HG03520 (cell line): ENCODE measurements around the gene CPED1.
A peak's percentile ranks its signal among the peaks of the same experiment; 100 is the strongest.
"Not testable (repeated sequence)": the region's sequence is repeated elsewhere in the genome, so short reads cannot be mapped to it uniquely, and the experiment has no call there.

Experiments
- ATAC-seq: cut with Tn5 transposase; IDR thresholded peaks from one replicate; pipeline ENCODE4 v1.9.1; 2021; ENCODE audit warnings: mild to moderate bottlenecking, moderate library complexity; ENCODE audit not compliant: unreplicated experiment

CPED1 gene

DNA sequence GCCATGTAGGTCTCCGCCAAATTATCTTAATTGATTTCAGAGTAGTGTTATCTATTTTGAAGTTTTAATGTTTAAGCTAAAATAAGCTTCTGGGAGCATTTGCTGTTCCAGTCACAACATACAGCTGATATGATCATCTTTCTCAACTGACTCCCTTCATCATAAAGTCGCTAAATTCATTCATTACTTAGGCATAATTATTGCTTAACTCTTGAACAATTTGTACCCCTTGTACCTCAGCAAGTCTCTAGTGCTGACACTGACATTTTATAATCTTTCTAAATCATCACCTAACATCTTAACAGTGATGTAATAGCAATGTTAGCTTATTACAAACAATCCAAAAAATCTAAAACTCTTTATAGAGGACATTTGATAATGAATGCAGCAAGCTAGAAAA lies 286.0 kb downstream of the CPED1 start:
- no peak for ATAC-seq

DNA sequence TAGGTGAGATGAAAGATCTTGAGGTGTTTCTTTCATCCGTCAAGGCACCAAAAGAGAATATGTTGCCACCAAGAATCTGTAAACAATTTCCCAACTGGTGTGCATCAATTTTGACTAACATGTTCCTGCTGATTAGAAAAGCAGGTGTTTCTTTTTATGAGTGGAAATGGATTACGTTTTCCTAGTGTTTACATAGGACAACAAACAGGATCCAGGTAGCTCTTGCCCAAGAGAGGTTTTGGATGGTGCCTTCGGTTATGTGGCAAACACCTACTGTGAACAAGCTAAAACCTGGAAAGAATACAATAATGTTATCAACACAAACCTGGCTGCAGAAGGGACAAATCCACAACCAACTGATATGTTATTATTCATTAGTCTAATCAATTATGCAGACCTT lies 286.7 kb downstream of the CPED1 start:
- no peak for ATAC-seq

DNA sequence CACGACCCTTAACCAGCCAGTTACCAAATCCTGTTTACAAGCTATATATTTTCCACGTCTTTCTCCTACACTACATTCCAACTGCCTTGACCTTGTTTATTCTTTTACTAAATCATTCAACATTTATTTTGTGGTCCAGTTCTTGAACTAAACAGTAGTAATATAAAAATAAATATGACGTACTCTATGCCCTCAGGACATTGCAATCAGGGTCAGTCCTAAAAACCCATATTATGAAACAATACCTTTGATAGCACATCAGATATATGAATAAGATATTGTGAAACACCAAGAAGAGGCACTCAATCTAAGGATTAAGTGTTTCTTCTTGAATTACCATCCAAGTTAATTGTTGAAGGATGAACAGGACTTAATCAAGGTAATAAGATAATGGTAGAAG lies 287.8 kb downstream of the CPED1 start:
- ATAC-seq: no peak

DNA sequence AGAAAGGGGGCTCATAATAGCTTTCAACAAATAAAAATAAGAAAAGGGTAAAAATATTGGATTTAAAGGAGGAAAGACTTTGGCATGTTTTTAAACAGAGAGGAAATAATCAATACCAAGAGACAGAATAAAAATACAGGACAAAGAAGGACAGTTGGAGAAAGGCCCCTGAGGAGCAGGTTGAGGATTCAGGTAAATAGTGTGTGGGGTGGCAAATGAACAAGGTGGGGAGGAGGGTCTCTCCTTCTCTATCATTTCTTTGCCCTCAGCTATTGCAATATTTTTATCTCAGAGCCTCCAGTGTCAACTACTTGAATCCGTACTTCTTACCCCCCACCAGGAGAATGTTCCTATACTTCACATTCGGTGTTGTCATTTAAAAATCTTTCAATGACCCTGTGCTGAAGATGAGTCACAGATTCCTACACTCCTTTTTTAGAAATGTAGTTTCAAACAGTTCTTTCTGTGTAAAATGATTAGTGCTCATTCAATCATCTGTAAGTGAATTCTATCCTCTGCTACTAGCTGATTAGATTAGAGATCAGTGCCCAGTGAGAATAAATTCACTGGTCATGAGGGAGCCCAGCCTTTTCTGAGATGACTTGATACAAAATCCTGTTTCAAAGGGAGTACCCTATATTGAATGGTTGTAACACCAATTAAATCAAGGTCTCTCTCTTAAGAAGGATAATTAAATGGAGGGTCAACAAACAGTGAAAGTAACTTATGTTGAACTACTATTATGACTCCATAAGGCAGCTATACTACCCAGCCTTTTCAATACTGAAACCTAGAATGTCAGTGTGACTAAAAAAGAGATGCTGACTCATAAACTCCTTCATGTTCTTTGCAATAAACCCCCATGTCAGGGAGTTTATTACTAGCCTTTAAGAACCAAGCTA lies 289.9 kb downstream of the CPED1 start:
- peak; percentile 100 for ATAC-seq

DNA sequence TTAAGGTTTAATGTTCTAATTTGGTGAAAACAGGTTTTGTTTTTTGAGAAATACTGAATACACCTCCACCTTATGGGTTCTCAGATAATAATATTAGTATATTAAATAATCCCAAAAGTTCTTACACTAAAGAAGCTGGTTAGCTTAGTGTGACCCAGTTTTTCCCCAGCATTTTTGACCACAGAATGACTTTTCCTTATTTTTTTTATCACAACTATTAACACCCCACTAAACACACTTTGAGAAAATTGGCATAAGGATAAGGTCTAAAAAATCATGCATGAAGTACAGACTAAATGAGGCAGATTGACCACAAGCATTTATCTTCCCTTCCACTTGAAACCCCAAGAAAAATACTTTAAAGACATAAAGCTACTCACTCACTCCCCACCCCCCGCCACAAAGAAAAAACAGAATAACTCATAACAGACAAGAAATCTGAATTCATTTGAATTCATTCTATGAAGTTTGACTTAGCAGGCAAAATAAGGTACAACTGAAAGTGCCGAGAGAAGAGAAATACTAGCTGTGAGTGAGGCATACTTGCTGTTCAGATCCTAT lies 290.6 kb downstream of the CPED1 start:
- no peak for ATAC-seq

DNA sequence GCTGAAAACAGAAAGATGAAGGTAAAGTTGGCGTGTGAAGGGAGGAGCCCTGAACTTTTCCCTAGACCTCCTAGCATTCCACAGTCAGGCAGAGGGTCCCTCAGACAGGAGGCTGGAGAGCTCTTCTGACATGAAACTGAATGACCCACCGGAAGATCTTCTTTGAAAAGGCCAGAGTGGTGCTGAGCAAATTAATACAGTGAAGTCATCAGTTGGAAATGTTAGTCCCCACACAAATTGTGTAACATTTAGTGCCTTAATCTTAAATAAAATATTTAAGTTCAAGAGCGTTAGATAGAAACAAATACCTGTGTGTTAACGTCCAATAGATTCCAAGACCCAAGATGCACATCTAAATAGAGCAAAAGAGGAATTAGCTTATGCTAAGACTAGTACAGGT lies 291.3 kb downstream of the CPED1 start:
- ATAC-seq: no peak

DNA sequence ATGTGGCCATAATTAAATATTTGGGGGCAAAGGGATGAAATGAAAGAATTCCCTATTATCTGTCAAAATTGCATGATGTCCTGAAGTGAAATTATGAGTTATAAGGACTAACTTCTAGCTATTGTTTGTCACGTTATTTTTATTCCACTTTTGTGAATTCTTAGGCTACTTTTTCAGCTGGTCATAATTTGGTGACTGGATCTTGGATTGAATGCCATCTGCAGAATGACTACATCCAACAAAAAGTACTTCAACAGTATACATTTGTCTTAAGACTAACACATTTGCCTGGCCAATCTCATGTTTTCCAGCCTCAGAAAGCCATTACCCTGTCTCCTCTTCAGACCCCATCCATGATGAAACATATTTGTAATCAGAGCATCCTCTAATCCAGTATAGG lies 292.1 kb downstream of the CPED1 start:
- ATAC-seq: no peak

DNA sequence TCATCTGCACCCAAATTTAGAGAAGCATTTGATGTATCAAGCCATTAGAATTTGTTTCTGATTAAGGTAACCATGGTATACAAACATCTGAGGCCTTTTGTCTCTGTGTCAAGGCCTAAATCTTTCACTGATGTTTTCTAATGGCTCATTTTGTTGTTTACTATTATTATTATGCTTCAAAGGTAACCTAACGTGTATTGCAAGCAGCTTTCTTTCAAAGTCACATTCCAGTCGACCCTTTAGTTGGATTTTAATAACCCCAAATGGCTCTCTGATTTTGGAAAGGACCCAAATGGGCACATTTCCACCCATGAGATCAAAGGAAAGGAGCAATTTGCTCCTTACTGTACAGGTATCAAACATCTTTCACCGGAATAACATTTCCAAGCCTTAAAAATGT lies 293.6 kb downstream of the CPED1 start:
- ATAC-seq: no peak

DNA sequence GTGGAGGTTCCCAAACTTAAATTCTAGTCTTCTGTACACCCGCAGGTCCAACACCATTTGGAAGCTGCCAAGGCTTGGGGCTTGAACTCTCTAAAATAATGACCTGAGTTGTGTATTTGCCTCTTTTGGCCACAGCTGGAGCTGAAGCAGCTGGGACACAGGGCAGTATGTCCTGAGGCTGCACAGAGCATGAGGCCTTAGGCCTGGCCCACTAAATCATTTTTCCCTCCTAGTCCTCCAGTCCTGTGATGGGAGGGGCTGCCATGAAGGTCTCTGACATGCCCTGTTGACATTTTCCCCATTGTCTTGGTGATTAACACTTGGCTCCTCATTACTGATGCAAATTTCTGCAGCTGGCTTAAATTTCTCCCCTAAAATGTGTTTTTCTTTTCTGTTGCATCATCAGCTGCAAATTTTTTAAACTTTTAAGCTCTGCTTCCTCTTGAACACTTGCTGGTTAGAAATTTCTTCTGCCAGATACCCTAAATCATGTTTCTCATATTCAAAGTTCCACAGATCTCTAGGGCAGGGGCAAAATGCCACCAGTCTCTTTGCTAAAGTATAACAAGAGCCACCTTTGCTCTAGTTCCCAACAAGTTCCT lies 296.7 kb downstream of the CPED1 start:
- ATAC-seq: no peak

DNA sequence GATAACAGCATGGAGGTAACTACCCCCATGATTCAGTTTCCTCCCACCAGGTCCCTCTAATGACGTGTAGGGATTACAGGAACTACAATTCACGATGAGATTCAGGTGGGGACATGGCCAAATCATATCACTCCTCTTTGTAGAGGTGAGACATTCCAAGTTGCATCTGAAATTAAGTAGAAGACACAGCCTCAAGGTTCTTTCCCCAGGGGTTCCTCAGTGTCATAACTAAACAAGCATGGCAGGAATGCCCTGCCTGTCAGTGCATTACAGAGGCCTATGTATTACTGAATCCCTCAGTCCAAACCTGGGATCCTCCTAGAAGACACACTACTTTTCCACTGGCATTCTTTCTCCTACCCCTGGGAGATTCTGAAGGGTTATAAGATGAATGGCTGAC lies 297.7 kb downstream of the CPED1 start:
- no peak for ATAC-seq

DNA sequence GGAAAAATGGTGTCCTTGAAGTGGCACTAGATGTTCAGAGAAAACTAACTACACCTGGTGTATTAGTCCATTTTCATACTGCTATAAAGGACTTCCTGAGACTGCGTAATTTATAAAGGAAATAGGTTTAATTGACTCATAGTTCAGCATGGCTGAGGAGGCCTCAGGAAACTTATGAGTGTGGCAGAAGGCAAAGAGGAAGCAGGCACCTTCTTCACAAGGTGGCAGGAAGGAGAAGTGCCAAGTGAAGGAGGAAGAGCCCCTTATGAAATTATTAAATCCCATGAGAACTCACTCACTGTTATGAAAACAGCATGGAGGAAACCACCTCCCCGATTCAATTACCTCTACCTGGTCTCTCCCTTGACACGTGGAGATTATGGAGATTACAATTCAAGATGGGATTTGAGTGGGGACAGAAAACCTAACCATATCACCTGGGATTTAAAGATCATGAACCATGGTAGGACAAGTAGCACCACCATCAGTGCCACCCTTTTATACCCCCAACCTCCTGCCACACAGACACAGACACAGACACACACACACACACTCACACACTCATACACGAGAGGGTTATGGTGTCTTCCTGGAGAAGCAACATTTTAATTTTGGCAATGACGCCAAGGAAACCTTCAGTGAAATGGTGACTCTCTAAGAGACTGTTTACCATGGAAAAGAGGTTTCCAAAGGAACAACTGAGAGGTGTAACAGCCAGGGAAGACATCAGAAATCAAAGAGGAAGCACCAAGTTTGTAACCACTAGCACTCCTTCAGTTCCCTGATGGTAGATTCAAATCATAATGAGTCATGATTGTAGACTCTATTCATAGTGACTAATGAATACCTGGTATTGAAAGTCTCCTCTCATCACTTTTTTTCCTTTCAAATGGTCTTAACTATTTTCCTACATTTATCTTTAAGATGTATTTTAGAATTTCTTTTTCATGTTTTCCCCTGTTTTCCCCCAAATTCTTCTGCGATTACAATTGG lies 298.5 kb downstream of the CPED1 start:
- no peak for ATAC-seq

DNA sequence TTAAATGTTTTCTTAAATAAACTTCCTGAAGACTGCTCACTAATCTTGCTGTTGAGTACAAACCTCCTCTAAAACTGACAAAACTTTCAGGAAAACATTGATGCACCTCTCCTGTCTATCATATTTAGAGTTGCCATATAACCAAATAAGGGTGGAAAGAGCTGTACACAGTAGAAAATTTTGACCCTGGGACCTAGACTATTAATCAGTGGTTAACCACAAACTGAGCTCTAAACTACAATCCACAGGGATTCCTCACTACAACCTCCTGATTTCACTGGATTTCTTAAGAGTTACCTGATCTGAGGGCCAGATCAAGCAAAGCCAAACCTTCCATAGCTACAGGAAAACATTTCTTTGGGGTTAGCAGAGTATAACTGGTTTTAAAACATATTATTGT lies 300.4 kb downstream of the CPED1 start:
- ATAC-seq: no peak

DNA sequence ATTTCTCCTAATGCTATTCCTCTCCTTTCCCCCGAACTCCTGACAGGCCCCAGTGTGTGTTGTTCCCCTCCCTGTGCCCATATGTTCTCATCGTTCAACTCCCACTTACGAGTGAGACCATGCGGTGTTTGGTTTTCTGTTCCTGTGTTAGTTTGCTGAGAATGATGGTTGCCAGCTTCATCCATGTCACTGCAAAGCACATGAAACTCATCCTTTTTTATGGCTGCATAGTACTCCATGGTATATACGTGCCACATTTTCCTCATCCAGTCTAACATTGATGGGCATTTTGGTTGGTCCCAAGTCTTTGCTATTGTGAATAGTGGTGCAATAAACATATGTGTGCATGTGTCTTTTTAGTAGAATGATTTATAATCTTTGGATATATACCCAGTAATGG lies 301.4 kb downstream of the CPED1 start:
- ATAC-seq: not testable (repeated sequence)

DNA sequence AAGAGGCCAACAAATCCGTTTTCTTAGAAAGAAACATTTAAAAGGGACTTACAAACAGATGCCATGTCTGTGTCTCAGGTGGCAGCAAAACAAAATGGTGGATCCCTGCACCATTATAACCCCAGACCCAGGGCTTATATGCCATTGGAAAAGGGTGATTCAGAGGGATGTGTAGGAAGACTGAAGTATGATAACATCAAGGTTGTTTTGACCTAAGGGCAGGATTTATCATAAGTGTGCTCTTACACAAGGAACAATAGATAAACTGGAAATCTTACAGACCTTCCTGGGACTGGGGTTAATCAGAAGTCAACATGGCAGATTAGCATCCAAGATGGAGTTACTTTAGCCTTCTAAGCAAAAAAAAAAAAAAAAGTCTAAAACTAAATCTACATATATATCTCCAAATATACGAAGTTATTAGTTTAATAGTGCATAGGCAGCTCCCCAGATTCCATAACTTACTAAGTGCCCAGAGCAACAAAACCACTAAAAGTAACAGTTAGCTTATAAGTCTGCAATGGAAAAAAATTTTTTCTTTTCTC lies 306.0 kb downstream of the CPED1 start:
- no peak for ATAC-seq

DNA sequence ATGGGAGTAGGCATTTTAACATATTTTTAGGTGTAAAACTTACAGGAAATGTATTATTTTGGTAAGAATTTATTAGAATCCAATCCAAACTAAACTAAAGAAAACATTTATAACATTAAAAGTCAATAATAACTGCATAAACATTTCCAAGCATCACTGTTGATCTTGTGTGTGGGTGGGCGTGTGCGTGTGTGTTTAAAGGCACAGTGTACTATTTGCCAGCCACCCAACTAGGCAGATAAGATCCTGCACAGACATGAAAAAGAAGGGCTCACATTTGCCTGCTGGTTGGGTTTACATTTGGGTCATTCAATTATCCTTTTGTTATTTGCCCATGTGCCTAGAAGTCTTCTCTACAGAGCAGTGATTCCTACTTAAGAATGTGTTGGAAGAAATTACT lies 309.3 kb downstream of the CPED1 start:
- ATAC-seq: no peak

DNA sequence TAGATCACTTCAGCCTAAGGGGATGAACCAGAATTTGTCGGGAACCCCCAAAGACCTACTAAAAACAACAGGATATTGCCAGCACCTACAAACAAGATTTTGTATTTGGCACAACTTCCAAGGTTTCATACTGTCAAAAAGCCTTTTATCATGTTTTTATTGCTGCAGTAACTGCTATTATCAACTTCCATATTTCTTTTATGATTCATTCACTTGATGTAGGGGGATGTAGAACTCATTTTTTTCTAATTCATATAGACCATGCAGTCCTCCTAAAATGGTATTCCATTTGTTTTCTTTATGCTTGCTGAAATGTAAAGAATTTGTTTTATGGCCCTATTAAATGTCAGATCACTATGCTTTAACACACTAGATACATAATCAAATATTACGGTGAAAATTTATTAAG lies 310.3 kb downstream of the CPED1 start:
- ATAC-seq: no peak

DNA sequence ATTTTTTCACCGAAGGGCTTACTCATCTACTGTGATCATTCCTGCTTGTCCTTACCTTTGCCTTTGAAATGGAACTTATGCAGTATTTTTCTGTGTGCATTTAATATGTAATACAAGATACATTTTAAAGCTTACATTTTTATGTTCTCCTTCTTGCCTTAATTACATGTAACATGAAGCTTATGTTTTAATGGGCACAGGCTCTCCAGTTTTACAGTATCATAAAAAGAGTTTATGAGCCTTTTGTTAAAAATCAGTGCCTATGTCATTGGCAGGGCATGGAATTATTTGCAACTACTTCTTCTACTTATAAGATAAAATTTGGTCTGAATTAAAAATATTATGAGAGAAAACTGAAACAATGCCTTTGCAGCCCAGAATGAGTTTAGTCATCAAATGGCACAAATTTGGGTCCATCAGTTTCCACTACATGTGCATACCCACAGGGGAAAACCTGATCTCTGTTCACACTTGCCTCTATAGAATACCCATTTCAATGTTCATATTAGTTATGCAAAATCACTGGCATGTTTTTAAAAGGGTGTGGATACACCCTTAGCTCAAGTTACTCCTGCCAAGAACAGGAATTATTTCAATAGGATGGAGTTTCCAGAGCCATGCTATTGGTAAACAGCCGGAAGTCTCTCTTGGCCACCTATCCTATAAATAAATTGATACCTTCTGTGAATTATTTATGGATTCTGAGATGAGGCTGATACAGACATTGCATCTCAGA lies 312.3 kb downstream of the CPED1 start:
- ATAC-seq: no peak

DNA sequence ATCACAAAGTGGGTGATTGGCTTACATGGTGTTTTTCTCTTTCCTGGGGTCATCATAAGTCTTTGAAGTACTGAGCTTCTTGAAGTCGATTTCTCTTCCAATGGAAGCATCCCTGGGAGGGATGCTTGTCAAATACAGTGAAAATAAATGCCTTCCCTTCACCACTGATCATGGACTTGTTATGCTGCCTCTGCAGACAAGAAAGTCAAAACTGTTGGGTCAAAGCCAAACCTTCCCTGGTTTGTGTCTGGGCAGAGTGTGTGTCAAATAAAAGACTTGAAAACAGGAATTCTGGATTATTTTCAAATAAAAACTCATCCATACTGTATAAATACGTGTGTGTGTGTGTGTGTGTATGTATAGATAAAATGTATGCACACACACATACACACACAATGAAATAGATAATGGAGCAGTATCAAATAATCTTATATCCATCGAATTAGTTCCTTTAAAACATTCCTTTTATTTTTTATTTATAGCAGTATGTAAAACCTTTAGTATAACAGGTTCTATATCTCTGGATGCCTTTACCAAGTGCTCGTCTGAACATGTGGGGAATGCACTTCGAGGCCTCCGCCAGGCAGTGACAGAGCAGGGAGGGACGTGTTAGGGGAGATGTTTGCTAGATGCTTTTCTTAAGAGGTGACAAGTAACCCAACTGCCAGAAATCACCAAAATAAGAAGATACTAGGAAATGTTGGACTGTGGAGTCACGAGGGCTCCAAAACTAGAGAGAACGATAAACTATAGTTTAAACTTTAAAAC lies 313.1 kb downstream of the CPED1 start:
- no peak for ATAC-seq

DNA sequence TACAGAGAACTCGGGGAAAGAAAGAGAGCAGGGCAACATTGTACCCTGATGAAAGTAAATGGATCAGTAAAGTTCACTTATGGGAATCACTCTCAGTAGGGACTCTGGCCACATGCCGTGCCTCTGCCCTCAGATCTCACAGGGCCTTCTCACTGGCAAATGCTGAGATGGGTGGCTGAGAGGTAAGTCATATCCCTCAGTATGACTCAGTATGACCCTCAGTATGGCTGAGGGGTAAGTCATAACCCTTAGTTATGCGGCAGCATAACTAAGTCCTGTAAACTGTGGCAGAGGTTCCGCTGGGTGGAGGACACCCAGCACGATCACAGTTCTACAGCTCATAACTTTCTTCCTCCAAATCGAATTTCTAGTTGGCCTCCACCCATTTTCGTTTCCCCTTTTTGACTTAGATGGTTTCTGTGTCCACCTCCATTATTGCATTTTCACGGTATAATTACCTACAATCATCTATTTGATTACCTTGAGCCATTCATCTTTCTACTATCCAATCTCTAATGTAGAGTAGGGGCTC lies 313.8 kb downstream of the CPED1 start:
- peak; percentile 99 for ATAC-seq
